HG03280 (cell line): ENCODE results near the gene EFCAB8.
"Not testable (repeated sequence)": the region's sequence is repeated elsewhere in the genome, so short reads cannot be mapped to it uniquely, and the experiment has no call there.

Experiments used
- ATAC-seq: cut with Tn5 transposase; IDR thresholded peaks from one replicate; pipeline ENCODE4 v1.9.1; 2021; ENCODE audit warnings: mild to moderate bottlenecking, moderate library complexity; ENCODE audit not compliant: unreplicated experiment

Gene EFCAB8

DNA sequence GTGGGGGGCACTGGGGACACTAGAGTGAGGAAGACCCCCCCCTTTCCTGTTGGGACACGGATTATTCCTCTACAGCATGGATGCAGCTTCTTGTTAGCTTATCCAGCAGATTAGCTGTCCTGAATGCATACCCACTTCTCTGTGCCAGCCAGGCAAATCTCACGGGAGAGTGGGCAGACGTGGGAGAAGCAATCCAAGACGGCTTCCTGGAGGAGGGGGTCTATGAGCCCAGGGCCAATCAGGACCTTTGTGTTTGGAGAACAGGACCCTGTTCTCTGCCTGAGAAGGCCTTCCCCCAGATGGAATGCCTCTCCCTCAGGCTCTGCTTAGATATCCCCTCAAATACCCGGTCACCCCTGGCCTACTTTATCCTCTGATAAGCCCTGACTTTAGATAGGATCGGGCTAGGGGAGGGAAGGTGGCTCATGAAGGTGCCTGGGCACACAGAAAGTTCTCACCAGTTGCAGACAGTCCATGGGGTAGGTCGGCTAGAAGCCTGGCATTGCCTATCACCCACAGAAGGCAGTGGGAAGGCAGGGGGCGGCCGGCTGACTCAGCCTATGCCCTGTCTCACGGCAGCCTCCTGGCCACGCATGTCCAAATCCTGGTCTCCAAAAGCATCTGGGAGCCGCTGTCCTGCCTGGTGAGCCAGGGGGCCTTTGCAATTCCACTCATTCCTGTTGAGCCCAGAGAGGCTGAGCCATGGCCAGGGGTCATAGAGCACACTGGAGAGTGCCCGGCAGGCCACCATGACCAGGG is 110.8 kb downstream of the EFCAB8 start:
- ATAC-seq: no peak

DNA sequence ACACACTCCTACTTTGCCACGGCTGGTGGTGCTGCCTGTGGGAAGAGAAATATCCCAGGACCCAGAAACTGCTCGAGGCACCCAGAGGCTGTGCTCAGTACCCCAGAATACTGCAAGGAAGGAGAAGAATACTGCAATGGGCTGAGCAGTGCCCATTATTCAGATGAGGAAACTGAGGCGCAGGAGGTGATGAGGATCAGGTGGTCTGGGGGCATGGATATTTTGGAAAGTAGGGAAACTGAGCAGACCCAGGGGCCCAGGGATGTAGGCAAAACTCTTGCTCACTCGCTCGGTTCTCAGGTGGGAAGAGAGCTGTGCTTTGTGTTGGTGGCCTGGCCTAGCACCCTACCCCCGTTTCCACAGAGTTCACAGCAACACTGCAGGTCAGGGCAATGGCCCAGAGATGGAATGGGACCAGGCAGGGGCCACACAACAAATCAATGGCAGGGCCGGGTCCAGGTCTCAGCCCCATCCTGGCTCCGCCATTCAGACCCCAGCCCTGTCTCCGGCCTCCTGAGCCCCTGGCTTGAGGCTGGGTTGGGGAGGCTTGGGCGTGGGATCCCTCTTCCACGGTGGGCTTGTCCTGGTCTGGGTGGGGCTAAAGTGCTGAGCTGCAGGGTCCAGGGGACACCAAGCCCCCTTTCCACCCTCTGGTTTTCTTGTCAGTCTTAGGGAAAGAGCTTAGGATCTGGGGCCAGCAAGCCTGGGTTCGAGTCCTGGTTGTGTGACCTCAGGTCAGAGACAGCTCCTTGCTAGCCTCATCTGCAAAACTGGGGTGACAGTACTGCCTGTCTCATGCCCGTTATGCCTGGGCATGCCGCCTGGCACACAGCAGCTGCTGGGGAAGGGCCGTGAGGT is 111.6 kb downstream of the EFCAB8 start:
- no peak for ATAC-seq

DNA sequence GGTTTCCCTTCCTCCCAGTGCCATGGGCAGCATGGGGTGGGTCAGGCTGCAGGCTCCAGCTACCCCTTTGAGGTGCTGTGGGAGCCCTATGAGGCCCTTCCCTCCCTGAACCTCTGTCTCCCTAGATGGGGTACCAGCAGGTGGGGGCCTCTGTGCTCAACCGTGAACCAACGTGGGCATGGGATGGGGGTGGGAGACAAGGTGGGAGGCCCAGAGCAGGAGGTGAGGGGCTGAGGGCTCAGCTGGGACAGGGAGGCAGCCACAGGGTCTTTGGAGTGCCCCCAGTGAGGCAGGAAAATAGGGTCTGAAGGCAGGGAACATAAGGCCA is 112.2 kb downstream of the EFCAB8 start:
- ATAC-seq: no peak

DNA sequence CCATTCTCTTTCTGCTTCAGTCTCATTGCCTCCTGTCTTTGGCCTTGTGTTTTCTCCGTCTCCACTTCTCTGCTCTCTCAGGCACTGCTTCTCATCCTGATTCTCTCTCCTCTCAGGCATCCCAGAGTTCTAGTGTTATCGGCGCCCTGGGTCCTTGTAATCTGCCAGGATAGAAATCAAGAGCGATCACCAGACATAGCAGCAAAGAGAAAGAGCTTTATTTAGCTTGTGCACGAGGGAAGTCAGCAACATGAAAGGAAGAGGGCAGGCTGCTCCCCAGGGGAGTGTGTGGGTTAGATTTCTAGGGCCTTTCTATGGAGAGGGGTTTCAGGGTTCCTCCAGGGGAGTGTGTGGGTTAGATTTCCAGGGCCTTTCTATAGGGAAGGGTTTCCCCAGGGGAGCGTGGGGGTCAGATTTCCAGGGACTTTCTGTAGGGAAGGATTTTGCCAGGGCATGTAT is 113.0 kb downstream of the EFCAB8 start:
- peak; percentile 13 for ATAC-seq

DNA sequence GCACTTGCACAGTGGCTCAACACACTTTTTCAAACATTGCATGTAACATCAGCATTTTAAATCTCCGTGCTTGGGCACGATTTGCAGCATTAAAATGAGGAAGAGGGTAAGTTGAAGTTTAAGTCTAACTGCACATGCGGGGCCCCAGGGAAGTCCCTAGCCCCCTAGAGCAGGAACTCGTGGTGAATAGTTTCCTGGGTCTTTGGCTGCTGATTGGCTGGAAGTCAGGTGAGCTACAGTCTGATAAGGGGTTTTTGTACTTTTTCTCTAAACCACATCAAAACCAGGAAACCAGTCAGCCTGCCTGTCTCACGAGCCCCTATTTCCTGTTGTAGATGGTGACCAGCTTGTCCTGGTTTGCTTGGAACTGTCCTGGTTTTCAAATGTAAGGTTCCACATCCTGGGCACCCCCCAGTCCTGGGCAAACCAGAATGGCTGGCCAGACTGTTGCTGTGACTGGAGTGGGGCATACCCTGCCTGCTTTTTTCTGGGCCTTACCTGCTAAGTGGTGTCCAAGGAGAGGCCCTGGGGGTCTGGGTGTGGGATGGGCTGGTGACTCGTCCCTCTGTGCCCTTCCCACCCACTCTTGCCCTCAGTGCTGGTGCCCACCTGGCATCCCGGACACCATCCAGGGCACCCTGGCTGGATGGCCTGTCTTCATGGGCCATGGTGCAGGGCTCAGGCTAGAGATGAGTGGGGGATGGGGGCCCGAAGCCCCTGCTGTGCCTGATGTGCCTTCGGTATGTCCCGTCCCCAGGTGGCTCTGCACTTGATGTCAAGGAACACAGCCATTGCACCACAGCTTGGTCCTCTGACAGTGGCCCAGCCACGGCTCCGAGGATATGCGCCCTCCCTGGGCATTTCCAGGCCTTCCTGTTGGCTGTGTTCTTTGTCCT is 113.7 kb downstream of the EFCAB8 start:
- ATAC-seq: peak; percentile 73

DNA sequence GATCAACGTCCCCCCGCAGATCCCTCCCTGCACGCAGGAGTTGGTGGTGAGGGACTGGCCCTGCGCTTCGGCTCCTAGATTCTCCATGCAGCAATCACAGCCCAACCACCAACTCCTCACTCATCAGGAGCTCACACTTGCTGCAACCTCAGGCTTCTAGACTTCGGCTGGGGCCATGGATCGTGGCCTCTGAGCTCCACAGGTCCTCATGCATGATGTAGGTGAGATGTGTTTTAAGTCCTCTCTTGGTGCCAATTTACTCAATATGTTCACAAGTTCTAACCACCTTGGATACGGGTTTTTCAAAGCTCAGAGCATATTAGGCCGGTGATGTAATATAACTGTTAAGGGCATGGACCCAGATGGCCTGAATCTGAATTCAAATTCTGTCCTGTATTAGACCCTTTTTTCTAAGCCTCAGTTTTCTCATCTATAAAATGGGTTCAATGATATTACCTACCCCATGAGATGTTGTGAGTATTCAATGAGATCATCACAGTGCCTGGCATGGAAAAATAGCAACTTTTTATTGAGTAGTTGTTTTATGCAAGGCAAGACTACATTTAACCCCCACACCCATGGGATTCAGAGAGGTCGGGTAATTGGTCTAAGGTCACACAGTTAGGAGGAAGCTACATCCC is 114.5 kb downstream of the EFCAB8 start:
- no peak for ATAC-seq

DNA sequence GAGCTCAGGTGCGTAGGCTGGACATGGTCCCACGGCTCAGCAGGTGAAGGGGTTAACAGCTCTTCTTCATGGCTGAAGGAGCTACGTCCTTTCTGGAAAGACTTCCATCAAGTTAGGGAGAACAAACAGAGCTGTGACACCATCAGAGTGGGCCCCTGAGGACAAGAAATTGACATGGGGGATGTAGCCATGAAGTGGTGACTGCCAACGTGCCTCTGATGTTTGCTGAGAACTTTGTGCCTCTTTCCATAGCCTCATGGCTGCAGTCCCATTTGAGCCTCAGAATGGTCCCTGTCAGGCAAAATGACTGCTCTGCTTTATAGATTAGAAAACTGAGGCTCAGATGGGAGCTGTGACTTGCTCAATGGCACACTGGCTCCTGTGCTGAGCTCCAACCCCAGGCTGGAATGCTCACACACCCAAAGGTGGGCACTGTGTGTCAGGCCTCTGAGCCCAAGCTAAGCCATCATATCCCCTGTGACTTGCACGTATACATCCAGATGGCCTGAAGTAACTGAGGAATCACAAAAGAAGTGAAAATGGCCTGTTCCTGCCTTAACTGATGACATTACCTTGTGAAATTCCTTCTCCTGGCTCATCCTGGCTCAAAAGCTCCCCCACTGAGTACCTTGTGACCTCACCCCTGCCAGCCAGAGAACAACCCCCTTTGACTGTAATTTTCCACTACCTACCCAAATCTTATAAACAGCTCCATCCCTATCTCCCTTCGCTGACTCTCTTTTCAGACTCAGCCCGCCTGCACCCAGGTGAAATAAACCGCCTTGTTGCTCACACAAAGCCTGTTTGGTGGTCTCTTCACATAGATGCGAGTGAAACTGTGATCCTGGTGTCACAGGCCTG is 115.7 kb downstream of the EFCAB8 start:
- not testable (repeated sequence) for ATAC-seq

DNA sequence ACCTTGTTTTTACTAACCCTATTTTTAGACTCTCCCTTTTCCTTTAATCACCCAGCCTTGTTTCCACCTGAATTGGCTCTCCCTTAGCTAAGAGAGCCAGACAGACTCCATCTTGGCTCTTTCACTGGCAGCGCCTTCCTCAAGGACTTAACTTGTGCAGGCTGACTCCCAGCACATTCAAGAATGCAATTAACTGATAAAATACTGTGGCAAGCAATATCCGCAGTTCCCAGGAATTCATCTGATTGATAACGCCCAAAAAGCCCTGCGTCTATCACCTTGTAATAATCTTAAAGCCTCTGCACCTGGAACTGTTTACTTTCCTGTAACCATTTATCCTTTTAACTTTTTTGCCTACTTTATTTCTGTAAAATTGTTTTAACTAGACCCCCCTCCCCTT is 116.4 kb downstream of the EFCAB8 start:
- not testable (repeated sequence) for ATAC-seq

DNA sequence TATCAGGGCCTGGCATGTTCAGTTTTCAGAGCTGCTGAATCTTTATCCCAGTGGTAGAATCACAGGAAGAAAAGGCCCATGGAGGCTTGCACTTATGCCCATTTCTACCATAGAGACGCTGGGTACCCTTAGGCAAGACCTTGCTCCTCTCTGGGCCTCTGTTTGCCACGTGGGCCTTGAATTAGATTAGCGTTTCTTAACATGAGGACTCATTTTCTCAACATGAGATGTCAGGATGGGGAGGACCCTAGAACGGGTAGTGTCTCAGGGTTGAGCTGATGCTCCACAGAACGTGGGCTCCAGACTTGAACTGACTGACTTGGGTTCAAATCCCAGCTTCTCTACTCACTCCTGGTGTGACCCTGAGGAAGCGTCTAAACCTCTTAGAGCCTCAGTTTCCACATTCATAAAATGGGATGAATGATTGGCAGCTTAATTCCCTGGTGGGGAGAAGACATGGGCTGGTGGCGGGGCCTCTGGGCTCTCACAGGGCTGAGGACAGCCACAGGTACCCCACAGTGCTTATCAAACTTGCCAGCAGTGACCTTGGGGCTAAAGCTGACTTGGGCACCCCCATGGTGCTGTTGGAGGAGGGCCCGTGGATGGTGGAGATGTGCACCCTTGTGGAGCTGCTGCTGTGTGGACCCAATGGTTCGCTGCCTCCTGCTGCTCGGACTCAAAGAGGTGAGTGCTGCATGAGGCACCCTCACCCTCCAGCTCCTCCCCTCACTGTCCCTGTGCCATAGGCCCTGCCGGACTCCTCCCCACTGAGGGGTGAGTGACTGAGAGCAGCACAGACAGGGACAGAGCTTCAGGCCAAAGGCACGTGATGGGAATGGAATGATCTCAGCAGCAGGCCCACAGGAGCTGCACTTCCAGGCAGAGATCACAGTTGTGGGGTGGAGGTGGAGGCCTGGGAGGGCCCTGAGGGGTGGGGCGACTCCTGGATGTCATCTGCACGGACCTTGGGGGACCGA is 117.3 kb downstream of the EFCAB8 start:
- no peak for ATAC-seq

DNA sequence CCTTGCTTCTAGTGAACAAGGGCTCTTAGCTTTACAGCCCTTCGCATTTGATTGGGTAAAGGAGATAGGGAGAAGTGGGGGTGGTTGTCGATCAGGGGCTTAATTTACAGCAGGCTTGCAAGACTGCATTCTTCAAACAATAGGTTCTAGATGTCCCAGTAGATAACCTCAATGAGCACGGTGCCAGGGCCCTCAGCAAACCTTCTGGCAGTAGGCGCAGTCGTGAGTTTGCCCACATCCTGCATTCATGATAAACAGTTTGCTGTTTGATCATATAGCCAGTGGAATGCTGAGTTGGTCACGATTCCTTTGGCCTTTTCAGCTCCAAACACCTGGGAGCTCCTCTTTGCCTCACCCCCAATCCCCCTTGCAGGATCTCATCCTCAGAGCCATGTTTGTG is 118.0 kb downstream of the EFCAB8 start:
- no peak for ATAC-seq

DNA sequence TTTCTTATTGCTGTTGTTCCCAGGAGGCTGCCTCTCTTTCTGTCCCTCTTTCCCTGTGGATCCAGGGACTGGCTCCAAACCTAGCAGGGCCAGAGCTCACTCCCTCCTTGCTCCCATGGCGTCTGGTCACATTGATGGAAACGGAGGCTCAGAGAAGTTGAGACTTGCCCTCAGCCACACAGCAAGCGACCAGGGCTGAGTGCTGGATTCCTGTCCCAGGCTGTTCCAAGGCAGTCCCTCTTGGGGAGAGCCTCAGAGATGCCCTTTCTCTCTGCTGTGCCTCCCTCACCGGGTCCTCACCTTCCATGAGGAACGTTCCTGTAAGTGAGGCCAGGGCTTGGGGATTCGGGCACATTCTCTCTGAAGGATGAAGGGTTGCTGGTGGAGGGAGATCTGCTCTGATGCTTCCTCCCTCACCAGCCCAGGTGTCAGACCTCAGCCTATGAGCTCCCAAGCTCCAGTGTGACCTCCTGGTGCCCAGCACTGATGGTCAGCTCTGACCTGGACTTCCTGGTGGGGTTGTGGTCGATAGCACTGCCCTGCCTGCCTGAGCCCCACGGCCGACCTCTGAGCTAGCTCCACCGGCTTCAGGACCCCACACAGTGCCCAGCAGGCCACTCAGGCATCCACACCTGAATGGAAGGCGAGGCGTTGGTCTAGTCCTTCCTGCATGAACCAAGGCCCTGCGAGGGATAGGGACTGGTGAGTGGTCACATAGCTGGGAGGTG is 118.7 kb downstream of the EFCAB8 start:
- ATAC-seq: no peak

DNA sequence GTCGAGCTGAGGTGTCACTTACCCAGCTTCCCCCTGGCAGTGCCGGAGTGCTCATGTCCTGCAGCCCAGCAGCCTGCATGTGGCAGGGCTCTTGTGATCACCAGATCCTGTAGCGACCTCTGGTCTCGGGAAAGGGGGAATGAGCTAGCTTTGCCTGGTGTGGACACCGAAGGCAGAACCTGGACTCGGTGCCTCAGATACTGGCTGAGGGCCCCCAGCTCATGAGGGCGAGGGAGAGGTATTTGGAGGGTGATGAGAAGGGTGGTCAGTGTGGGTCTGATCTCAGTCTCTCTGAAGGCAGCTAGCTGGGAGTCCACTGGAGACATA is 119.2 kb downstream of the EFCAB8 start:
- ATAC-seq: no peak

DNA sequence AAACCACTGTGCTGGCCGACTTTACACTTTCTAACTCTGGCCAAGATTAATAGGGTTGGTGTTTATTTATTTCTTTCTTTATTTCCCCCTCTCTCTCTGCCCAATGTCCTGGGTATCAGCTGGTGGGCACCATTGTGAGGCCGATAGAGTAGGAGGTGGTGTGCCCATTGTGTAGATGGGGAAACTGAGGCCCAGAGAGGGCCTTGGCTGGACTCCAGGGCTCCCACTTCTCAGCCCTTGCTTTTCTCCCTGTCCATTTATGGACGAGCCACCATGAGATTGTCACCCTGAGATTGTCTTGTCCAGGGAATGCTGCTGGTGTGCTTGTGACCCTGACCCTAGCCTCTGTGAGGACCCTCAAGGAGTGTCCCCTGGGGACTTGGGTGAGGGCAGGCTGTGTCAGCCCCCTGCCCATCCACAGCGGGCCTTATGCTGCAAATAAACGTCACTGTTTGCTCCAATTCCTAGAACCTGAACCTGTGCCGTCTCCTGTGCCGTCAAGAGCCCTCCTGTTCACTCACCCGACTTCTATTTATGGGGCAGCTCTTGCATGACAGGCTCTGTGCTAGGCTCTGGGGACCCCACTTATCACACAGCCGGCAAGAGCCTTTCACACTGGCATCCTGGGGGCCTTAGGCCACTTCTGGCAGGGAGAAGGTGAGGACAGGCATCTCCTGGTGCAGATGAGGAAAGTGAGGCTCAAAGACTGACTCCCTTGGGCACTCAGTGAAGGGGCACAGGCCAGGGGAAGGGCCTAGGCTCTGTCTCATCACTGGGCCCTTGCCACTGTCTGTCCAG is 120.7 kb downstream of the EFCAB8 start:
- no peak for ATAC-seq

DNA sequence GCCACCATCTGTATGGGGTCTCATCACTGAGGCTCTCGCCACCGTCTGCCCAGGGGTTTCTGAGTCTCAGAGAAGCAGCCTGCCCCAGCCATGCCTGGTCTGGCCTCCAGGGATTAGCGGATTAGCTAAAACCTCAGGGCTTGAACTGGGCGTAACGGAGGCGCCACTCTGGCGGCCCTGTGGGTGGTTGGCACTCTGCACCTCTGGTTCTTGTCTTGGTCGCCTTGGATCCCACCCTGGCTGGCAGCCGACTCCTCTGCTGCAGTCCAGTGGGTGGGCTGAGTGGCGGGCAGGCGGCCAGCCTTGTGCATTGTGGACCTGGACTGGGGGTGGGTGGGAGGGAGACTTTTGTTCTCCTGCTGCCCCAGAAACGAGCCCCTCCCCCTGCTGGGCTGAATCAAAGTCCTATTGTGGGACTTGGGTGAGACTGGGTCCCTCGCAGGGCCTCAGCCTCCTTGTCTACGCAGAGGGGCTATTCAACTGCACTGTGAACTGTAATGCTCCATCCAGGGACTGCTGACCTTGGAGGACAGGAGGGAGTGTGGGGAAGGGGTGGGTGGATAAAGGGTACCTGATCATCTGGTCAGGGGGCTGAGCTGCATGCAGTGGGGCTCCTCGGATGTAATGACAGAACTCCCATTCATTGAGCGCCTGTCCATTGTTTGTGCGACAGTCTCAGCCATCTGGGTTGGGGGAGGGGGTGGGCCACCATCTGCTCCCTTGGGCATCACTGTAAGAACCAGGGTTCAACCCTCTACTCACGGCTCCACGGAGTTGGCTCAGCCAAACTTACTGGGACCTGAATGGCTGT is 121.6 kb downstream of the EFCAB8 start:
- ATAC-seq: no peak

DNA sequence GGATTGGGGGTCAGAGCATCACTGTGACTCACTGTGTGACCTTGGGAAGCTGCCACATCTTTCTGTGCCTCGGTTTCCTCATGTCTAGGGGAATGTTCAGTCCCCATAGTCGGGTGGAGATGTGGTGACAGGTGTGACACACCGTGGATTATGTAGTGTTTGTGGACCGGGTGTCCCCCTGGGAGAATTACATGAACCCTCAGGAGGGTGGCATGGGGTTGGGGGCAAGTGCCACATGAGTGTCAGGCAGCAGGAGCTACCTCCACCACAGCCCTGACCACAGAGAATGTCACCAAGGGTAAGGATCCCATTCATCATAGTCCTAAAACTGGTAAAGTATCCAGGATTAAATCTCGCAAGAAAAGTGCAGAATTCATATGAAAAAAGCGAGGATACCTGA is 122.3 kb downstream of the EFCAB8 start:
- ATAC-seq: no peak

DNA sequence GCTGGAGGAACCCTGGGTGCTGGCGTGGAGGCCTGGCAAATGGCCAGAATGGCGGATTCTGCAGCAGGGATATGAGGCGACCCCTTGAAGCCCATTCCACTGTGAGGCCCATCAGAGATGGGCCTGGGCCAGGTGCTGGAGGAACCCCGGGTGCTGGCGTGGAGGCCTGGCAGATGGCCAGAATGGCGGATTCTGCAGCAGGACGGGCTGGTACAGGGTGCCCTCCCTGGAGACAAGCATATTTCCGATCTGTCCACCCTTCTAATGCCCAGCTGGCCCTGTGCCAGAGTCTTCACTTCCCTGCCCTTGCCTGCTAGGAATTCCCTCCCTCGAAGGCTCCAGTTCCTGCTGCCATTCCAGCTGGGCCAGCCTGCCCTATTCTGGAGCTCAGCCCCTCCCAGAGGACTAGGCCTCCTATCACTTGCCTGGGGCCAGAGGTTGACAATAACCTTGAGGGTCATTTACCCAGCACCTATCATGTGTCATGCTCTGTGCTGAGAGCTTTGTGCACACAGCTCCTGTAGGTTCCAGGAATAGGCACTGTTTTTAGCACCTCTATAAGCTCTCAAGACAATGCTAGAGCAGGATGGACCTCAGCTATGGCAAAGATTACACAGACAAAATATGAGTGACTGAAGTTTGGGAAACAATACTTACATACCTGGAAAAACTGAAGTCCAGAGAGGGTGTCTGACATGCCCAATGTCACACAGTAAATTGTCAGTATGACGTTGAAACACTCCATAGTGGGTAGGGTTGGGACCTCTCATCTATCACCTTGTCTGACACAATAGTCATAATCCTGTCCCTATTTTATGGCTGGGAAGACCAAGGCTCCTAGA is 124.1 kb downstream of the EFCAB8 start:
- no peak for ATAC-seq
